HG02763 (cell line): ENCODE results near the gene GTSE1.

ENCODE experiments used
- ATAC-seq: cut with Tn5 transposase; IDR thresholded peaks from one replicate; pipeline ENCODE4 v1.9.1; 2021; ENCODE audit warnings: mild to moderate bottlenecking, moderate library complexity; ENCODE audit not compliant: unreplicated experiment

The GTSE1 gene

DNA sequence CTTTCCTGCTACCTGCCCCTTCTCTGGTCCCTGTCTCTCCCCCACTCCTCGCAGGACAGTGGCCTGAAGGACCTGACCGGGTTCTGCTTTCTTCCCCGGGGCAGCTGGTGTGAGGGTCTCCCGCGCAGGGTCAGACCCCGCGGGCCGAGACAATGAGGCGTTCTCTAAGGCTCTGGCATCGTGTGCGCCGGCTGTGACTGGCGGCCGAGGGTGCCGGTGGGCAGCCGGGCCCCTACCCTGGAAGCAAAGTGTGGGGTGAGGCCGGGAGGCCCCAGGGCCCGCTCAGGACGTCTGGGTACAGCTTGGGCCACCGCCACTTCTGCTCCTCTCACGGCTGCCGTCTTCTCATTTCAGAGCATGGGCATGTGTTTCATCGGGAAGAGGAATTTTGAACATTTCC, 55.1 kb downstream of the GTSE1 start:
- no peak for ATAC-seq

- ATAC-seq, result no peak
These were observed 55.6 kb downstream of the GTSE1 start for GRCh38 chr22:46352276-46352675.

DNA sequence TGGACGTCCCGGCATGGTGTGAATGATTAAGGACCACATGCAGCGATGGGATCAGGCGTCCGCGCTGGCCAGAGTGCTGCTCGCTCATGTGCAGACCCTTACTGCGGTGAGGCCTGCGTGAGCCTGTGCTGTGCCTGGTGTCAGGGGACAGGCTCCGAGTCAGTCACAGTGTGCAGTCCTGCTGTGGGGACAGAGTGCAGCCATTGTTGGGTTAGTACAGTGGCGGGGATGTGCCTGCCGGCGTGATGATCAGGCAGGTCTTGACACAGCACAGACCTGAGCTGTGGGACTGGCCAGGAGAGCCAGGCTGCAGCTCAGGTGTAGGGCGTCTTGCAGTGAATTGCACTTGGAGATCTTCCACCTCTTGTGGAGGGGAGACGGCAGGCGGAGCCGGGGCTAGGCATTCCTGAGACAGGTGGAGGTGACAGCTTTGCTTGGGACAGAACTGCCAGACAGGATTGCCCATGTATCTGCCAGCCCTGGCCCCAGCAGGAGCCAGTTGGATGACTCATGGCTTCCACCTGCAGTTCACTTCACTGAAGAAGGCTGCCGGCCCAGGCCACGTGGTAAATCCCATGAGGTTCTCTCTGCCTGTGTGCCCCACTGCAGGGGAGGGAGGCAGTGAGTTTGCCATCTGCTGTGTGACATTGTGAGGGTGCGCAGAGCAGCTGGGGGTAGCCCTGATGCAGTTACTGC, 56.2 kb downstream of the GTSE1 start:
- ATAC-seq, result no peak

GRCh38 chr22:46353483-46354105, 56.9 kb downstream of the GTSE1 start:
- ATAC-seq, result no peak

DNA sequence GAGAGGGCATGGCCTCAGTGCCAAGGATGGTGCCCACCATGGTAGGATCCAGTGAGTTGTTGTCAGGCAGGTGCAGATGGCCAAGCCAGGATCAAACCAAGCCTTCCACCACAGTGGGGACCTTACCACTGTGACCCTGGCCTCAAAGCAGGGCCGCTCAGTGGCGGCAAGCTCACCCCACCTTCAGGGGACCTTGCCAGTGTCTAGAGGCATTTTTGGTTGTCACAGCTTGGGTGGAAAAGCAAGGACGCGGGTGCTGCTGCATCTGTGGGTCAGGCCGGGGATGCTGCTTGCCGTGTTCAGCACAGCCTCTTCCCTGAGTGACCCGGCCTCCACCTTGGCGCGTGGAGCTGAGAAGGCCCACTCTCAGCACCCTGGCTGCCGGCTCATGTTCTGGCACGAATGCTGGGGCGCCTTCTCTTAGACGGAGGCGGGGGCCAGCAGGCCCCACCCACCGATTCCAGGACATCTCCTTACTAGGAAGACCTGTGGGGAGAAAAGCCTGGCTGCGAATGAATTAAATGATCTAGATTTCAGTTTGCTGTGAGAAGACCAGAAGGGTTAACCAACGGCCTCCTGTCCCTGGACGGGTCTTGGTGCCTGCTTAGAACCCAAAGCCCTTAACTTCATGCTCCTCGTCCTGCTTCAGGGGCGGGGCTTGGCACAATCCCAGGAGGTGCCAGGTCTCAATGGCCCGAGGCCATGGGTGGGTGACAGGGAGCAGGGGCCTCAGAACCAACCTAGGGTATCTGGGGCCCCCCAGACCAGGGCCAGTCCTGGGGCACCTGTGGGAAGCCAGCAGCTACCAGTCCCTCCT, 57.7 kb downstream of the GTSE1 start:
- no peak for ATAC-seq

DNA sequence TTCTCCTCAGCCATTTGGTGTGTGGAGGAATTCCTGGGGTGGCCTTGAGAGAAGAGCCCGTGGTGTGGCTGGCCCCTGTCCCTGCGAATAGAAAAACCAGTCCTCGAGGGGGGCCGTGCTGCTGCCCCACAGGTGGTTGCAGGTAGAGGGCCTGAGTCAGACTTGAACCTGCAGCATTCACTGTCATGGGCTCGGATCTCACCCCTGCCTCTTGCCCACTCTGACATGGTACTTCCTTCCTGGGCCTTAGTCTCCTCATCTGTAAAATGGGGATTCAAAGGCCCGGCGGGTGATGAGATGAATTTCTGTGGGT, 58.3 kb downstream of the GTSE1 start:
- no peak for ATAC-seq

- no peak for ATAC-seq
These were observed 58.8 kb downstream of the GTSE1 start for GRCh38 chr22:46355369-46355995.

GRCh38 chr22:46355996-46356471, 59.4 kb downstream of the GTSE1 start:
- no peak for ATAC-seq

GRCh38 chr22:46356496-46357480, 60.1 kb downstream of the GTSE1 start:
- ATAC-seq, result no peak

DNA sequence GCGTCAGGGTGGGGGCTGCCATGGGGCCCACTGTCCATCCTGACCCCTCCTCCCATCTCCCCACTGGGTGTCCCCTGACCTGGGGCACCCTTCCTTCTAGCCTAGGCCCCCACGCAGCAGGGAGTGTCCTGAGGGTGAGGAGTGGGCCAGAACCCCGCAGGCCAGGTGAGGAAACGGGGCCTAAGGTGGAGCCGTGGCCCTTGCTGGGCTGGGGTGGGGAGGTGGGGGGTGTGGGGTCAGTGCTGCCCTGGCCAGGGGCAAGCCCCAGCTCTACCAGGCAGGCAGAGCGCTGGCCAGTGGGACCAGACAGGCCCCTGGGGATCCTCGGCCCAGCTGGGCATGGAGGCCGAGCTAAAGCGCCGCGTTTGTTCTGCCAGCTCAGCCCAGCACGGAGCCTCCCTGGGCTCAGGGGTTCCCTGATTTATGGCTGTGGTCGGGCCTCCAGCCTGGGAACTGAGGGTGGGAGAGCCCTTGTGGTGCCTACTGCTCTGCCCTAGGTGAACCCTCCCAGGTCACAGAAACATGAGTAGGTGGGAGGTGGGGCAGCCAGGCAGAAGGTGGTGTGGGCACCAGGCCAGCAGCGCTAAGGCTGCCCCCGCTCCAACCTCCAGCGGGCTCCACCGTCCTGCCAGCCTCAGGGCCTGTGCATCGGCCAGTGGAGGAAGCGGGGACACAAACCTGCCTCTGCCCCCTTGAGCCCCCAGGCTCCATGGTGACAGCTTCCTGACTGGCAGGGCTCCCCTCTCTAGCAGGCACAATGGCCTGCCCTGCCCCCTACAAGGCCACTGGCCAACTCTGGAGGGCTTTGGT, 61.2 kb downstream of the GTSE1 start:
- no peak for ATAC-seq

DNA sequence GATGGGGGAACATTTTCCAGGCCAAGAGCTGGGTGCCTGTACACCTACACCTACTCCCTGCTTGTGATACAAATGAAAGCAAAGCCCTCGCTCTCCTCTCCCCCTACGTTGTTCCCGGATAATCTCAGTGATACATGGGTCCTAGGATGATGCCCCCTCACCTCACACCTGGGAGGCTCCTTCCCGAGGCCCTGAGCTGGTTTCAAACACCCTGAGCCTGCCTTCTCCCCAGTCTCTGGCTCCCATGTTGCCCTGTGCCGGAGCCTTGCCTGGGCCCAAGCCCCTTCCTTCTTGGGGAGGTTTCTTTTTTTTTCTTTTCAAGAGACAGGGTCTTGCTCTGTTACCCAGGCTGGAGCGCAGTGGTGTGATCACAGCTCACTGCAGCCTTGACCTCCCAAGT, 62.1 kb downstream of the GTSE1 start:
- ATAC-seq, result no peak

DNA sequence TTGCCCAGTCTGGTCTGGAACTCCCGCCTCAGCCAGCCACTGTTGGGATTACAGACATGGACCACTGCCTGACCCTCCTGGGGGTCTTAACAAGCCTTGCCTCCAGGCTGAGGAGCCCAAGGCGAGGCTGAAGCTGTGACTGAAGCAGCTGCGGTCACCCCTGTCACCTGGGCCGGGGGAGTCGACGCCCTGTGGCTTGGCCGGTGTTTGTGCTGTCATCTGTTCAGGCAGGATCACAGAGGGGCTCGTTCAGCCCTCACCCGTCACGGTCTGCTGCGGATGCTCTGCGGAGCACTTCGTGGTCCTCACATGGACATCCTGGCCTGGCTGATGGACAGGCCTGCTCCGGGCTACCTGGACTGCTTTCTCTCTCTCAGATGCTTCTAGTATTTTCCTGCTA, 62.7 kb downstream of the GTSE1 start:
- no peak for ATAC-seq

DNA sequence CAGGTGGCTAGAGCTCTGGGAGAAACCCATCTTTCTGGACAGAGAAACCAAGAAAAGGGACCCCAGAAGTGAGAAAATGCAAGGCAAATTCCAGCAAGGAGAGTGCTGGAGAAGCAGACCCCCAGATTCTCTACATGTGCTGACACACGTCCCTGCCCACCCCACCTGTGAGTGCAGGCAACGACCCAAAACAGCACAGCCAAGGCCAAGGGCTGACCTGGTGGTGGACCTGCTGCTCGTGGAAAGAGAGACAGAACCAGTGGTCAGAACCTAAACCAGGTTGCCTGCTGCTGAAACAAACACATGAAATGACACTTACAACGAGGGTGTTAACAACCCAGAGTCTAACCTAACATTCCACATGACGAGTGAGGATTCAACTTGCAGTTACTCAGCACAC, 63.4 kb downstream of the GTSE1 start:
- no peak for ATAC-seq

DNA sequence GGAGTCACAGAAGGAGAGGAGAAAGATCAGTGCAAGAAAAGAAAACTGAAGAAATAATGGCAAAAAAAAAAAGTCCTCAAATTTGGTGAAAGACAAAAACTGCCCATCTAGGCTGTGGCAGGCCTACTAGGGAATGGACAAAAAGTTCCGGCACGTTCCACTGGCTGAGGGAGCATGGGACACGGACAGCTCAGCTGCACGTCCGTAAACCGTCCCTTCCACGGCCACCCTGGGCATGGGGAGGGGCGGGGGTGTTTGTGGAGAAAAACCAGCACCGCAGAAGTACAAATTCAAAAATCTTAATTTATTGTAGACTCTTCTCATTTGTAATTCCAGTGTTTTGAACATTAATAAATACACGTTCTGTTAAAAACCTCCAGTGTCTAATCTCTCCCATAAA, 64.2 kb downstream of the GTSE1 start:
- ATAC-seq, result no peak

- ATAC-seq, result no peak
These were observed 65.1 kb downstream of the GTSE1 start for GRCh38 chr22:46361826-46362202.

DNA sequence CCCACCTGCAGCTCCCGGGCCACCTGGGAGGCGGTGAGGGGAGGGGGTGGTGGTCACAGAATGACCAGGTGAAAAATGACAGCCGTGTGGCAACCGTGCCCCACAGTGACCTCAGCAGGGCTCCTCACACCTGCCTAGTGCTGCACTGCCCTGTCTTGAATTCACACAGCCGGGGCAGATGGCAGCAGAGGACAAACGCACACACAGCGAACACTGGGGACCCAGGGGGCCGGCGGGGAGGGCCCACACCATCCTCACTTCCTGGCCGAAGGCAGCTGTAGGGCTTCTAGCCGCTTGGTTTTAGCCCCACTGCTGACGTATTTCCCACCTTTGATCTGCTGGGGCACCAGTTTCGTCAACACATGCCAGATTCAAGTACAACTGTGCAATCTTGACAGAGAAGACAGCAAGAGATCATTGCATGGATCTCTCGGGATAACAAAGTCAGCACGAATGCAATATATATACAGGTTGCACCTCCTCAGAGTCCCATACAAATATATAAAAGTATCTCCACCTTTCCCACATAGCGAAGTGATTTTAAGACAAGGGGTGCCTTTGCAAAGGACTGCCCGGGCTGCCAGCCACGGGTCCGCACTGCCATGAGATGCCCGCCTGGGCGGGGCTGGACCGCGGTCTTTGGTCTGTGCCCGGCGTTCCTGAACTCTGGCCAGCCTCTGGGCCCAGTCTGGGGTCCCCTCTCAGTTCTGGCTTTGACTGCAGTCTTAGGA, 65.7 kb downstream of the GTSE1 start:
- no peak for ATAC-seq

GRCh38 chr22:46362934-46363515, 66.4 kb downstream of the GTSE1 start:
- no peak for ATAC-seq

DNA sequence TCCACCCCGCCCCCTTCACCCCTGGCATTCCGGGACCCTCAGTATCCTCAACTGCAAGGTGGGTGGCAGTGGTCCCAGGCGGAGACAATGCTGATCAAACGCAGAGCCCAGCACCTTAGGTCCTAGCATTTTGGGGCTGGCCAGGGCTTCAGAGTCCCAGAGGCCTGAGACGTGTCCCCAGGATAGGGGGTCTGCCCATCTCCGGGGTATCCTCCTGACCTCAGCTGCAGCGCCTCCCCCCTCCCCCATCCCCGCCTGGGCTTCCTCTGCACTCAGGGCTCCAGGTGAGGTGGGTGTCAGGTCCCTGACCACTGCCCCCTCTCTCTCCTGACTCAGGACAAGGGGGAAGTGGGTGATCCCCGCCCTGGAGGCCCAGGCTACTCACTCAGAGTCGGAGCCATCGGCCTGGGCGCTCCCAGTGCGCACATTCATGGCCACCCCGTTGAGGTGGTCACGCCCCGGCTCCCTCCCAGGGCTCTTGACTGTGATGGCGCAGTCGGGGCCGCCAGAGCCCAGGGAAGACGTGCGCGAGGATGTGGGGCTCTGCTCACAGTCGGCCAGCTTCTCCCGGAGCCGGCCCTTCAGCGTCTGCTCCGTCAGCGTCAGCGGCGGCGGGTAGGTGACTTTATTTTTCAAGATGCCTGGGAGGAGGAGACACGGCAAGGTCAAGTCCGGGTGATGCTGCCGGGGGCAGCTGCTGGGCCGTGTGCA, 67.1 kb downstream of the GTSE1 start:
- ATAC-seq, result no peak
